Eye (tissue), 1 donor: Measurements from ENCODE around the gene GLG1.

Experiments
- DNase-seq: peaks from one replicate; pipeline ENCODE4 v3.0.0-alpha.2; 2015

Gene GLG1

GRCh38 chr16:74608381-74608780 is 1.5 kb upstream of the GLG1 start:
- DNase-seq: no peak

GRCh38 chr16:74607962-74608356 is 1.0 kb upstream of the GLG1 start:
- DNase-seq: no peak

GRCh38 chr16:74607310-74607961 is 522 bp upstream of the GLG1 start:
- DNase-seq: no peak

- no peak for DNase-seq
Measured at GRCh38 chr16:74605746-74606520, 981 bp downstream of the GLG1 start.

- DNase-seq: peak; percentile 19
Measured at GRCh38 chr16:74605332-74605731, 1.6 kb downstream of the GLG1 start.

- no peak for DNase-seq
Measured at GRCh38 chr16:74603848-74604247, 3.1 kb downstream of the GLG1 start.

- no peak for DNase-seq
Measured at GRCh38 chr16:74601126-74601871, 5.6 kb downstream of the GLG1 start.

- no peak for DNase-seq
Measured at GRCh38 chr16:74596586-74596985, 10.3 kb downstream of the GLG1 start.

GRCh38 chr16:74592847-74593246 is 14.1 kb downstream of the GLG1 start:
- no peak for DNase-seq

- no peak for DNase-seq
Measured at GRCh38 chr16:74591876-74592650, 14.9 kb downstream of the GLG1 start.

- no peak for DNase-seq
Measured at GRCh38 chr16:74586948-74587347, 20.0 kb downstream of the GLG1 start.

- DNase-seq: no peak
Measured at GRCh38 chr16:74585846-74586443, 21.0 kb downstream of the GLG1 start.

- DNase-seq: no peak
Measured at GRCh38 chr16:74583926-74584666, 22.8 kb downstream of the GLG1 start.

- no peak for DNase-seq
Measured at GRCh38 chr16:74582970-74583369, 23.9 kb downstream of the GLG1 start.

- DNase-seq: no peak
Measured at GRCh38 chr16:74580833-74581232, 26.1 kb downstream of the GLG1 start.

- no peak for DNase-seq
Measured at GRCh38 chr16:74578838-74579237, 28.1 kb downstream of the GLG1 start.

GRCh38 chr16:74578433-74578832 is 28.5 kb downstream of the GLG1 start:
- no peak for DNase-seq

GRCh38 chr16:74577882-74578366 is 29.0 kb downstream of the GLG1 start:
- no peak for DNase-seq

GRCh38 chr16:74575807-74576643 is 30.9 kb downstream of the GLG1 start:
- no peak for DNase-seq

- no peak for DNase-seq
Measured at GRCh38 chr16:74575175-74575806, 31.6 kb downstream of the GLG1 start.
